WERI-Rb-1 (cell line): ENCODE measurements around the gene ART4.

ENCODE experiments used
- DNase-seq: peaks from one replicate; pipeline ENCODE4 v3.0.0-alpha.2; 2020
- H3K27ac ChIP-seq: fragments of 250-450 bp; sonication (Bioruptor Pico); 2 replicates; pipeline ENCODE4 v1.5.1; 2020; ENCODE audit warnings: mild to moderate bottlenecking, moderate library complexity
- H3K27me3 ChIP-seq: fragments of 250-450 bp; sonication (Bioruptor Pico); 2 replicates; pipeline ENCODE4 v1.5.1; 2021; ENCODE audit warnings: mild to moderate bottlenecking, low read depth, moderate library complexity; ENCODE audit not compliant: insufficient read depth, severe bottlenecking
- H3K36me3 ChIP-seq: fragments of 250-450 bp; sonication (Bioruptor Pico); 2 replicates; pipeline ENCODE4 v1.5.1; 2020; ENCODE audit warnings: mild to moderate bottlenecking, moderate library complexity
- H3K4me3 ChIP-seq: 2 replicates; pipeline ENCODE4 v1.5.1; 2011; ENCODE audit warnings: low read depth, mild to moderate bottlenecking, control low read depth, low read length
- H3K9me3 ChIP-seq: fragments of 250-450 bp; sonication (Bioruptor Pico); 2 replicates; pipeline ENCODE4 v1.5.1; 2021; ENCODE audit warnings: mild to moderate bottlenecking, moderate library complexity; ENCODE audit not compliant: severe bottlenecking
- CTCF ChIP-seq: IDR thresholded peaks from 2 replicates; pipeline ENCODE4 v1.5.1; 2011; ENCODE audit warnings: low read depth, mild to moderate bottlenecking, control low read depth, inconsistent platforms, low read length

ART4 gene

DNA sequence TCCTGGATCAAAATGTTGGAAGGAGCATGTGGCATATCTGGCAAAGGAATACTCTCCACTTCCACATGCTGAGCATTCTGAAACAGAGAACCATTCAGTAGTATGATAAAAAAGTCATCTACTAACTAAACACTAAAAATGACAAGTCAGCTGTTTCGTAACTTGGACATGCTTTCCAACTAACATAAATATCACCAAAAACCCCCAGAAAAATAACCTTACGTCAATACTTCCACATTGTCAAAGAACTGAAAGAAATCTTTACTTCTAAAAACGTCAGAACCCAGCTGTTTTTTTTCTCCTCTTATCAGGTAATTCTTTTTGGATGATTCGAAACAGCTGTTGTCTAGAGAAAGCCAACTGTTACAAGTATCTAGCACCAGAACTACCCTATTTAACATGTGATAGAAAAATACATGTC, 48.3 kb downstream of the ART4 start:
- Histone ChIP-seq H3K27me3 (no peaks in the 10 kb centered on the region), H3K4me3 (no peak overlapping the region), H3K27ac (no peak overlapping the region), H3K36me3 (peaks cover 83% of the 10 kb centered on the region), H3K9me3 (no peaks in the 10 kb centered on the region)
- no peak for TF ChIP-seq CTCF
- no peak for DNase-seq

- H3K27ac ChIP-seq = no peak overlapping the region
- no peaks in the 10 kb centered on the region for H3K9me3 ChIP-seq
- H3K27me3 ChIP-seq = no peaks in the 10 kb centered on the region
- H3K4me3 ChIP-seq = no peak overlapping the region
- no peak for TF ChIP-seq CTCF
- peaks cover 61% of the 10 kb centered on the region for H3K36me3 ChIP-seq
- DNase-seq = no peak
Measured at GRCh38 chr12:14785568-14785967, 57.8 kb downstream of the ART4 start.

DNA sequence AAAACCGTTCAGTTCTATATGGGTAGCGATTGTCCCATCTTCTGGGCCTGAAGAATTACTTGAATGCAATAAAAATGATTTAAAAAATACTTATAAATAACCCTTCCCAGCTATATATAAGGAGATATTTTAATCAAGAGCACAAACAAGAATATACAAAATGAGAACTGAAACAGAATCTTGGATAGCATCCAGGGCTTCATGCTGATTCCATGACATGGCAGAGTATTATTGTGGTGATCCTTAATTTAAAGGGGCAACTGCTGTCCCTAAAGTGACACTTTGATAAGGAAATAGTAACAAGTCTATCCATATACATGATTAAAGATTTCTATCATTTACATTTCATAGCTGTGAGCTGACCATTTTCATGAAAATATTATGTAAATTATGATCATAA, 58.9 kb downstream of the ART4 start:
- TF ChIP-seq CTCF = no peak
- Histone ChIP-seq H3K27me3 (no peaks in the 10 kb centered on the region), H3K36me3 (peaks cover 50% of the 10 kb centered on the region), H3K27ac (no peak overlapping the region), H3K4me3 (no peak overlapping the region), H3K9me3 (no peaks in the 10 kb centered on the region)
- no peak for DNase-seq

GRCh38 chr12:14782756-14783155, 60.6 kb downstream of the ART4 start:
- Histone ChIP-seq H3K27me3 (no peaks in the 10 kb centered on the region), H3K4me3 (no peak overlapping the region), H3K9me3 (no peaks in the 10 kb centered on the region), H3K27ac (no peak overlapping the region), H3K36me3 (peaks cover 33% of the 10 kb centered on the region)
- no peak for TF ChIP-seq CTCF
- no peak for DNase-seq

DNA sequence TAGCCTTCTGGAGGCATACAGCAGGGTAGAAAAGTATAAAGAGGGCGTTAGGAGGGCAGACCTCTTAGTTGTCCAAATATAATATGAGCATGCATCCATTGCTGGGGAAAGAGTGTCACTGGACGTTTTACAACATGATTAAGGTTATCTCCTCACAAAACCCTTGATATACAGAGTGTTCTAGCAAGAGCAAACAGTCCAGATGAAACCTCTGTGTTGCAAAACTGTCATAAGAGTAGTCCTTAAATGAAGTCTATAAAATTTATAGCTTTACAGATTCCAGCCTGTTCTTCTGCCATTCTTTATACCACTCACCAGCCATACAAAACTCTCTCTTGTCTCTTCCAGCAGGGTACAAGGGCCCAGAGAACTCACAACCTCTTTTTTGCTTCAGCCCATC, 61.8 kb downstream of the ART4 start:
- Histone ChIP-seq H3K9me3 (no peaks in the 10 kb centered on the region), H3K27me3 (no peaks in the 10 kb centered on the region), H3K36me3 (peaks cover 21% of the 10 kb centered on the region), H3K27ac (no peak overlapping the region), H3K4me3 (no peak overlapping the region)
- no peak for TF ChIP-seq CTCF
- DNase-seq = no peak

DNA sequence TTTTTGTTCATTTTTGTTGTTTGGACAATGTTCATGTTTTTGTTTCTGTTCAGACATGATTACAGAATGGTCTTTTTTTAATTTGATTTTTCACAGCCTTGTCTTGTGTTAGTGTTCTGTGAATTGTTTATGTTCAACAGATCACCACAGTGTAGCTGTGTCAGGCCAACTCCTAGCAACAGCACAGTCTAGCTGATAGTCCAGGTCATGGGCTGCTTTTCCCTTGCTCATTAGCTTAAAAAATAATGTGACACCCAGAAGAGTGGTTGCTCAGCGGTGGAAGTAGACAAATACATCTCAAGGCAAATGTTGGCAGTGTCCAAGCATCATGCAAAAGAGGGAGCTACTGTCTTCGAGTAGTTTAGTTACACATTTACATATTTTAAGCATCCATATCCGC, 62.5 kb downstream of the ART4 start:
- TF ChIP-seq CTCF = no peak
- no peak overlapping the region for H3K4me3 ChIP-seq
- no peak for DNase-seq
- peaks cover 14% of the 10 kb centered on the region for H3K36me3 ChIP-seq
- H3K9me3 ChIP-seq = no peaks in the 10 kb centered on the region
- H3K27me3 ChIP-seq = no peaks in the 10 kb centered on the region
- no peak overlapping the region for H3K27ac ChIP-seq
